PC-3 (cell line): ENCODE measurements around the gene NRAP. TPM values are rescaled to one million over a fixed set of nuclear protein-coding genes. Genes with fewer than 3 reads are reported as not detected.

Experiments used
- ATAC-seq: fragments of 200-7000 bp; cut with Tn5 transposase; 2 replicates; pipeline ENCODE4 v1.9.1; 2020; ENCODE audit warnings: mild to moderate bottlenecking, moderate library complexity
- BruUV-seq: library from RNA; stranded (reverse); fragments of 400-500 nt; replicated peaks from 2 replicates; lab custom pipeline; 2021; lab: Mats Ljungman, UMichigan
- CTCF ChIA-PET: fragments of 300-600 bp; sonication (Branson Sonifier 250); formaldehyde crosslinking; loops from one replicate; lab custom pipeline; 2022; ENCODE audit warnings: antibody characterized with exemption; lab: Charles Lee
- POLR2A ChIA-PET: fragments of 300-600 bp; sonication (Branson Sonifier 250); formaldehyde crosslinking; loops from one replicate; lab custom pipeline; 2022; ENCODE audit warnings: antibody characterized with exemption; ENCODE audit not compliant: unreplicated experiment; lab: Charles Lee
- DNase-seq: peaks from one replicate; pipeline ENCODE4 v3.0.0-alpha.2; 2015
- H2AFZ ChIP-seq: fragments of 300-600 bp; sonication (generic); 2 replicates; pipeline ENCODE4 v1.6.0; 2016; ENCODE audit warnings: antibody characterized with exemption, low read length
- H3F3A ChIP-seq: fragments of 300-600 bp; sonication (generic); one replicate; pipeline ENCODE4 v1.6.0; 2017; ENCODE audit warnings: antibody characterized with exemption, low read length, control low read depth, mild to moderate bottlenecking; ENCODE audit not compliant: unreplicated experiment
- H3K27ac ChIP-seq: fragments of 300-600 bp; sonication (generic); 2 replicates; pipeline ENCODE4 v1.5.1; 2016; ENCODE audit warnings: mild to moderate bottlenecking, low read length
- H3K27me3 ChIP-seq: fragments of 300-600 bp; sonication (generic); 2 replicates; pipeline ENCODE4 v1.6.1; 2016; ENCODE audit warnings: low read length, mixed read lengths
- H3K36me3 ChIP-seq: fragments of 300-600 bp; sonication (generic); 2 replicates; pipeline ENCODE4 v1.6.1; 2016; ENCODE audit warnings: low read depth, mixed run types, low read length, mixed read lengths
- H3K4me1 ChIP-seq: fragments of 300-600 bp; sonication (generic); 2 replicates; pipeline ENCODE4 v1.5.1; 2016; ENCODE audit warnings: low read length; ENCODE audit not compliant: insufficient read depth
- H3K4me2 ChIP-seq: fragments of 300-600 bp; sonication (generic); 2 replicates; pipeline ENCODE4 v1.6.0; 2016; ENCODE audit warnings: low read length
- H3K4me3 ChIP-seq: fragments of 300-600 bp; sonication (generic); 2 replicates; pipeline ENCODE4 v1.5.1; 2016; ENCODE audit warnings: mild to moderate bottlenecking, low read length, mixed read lengths
- H3K79me2 ChIP-seq: fragments of 300-600 bp; sonication (generic); 2 replicates; pipeline ENCODE4 v1.6.1; 2017; ENCODE audit warnings: low read length, mixed read lengths
- H3K9ac ChIP-seq: fragments of 300-600 bp; sonication (generic); 2 replicates; pipeline ENCODE4 v1.6.0; 2016; ENCODE audit warnings: mild to moderate bottlenecking, low read length
- H3K9me2 ChIP-seq: fragments of 300-600 bp; sonication (generic); replicated peaks from 2 replicates; pipeline ENCODE4 v1.6.1; 2016; ENCODE audit warnings: mixed run types, low read length, mixed read lengths
- H3K9me3 ChIP-seq: fragments of 300-600 bp; sonication (generic); 2 replicates; pipeline ENCODE4 v1.6.1; 2016; ENCODE audit warnings: low read length, mixed read lengths
- H4K20me1 ChIP-seq: fragments of 300-600 bp; sonication (generic); 2 replicates; pipeline ENCODE4 v1.6.1; 2016; ENCODE audit warnings: low read length, mixed read lengths
- EZH2 ChIP-seq: fragments of 300-600 bp; sonication (generic); IDR thresholded peaks from one replicate; pipeline ENCODE4 v1.6.1; 2017; ENCODE audit warnings: antibody characterized with exemption, mild to moderate bottlenecking, low read length; ENCODE audit not compliant: unreplicated experiment
- EZH2phosphoT487 ChIP-seq: fragments of 300-600 bp; sonication (generic); IDR thresholded peaks from 2 replicates; pipeline ENCODE4 v1.6.1; 2018; ENCODE audit warnings: mild to moderate bottlenecking, antibody characterized with exemption, low read length, borderline replicate concordance
- intact Hi-C: fragments of 100-400 bp; cut with micrococcal nuclease; formaldehyde crosslinking; loops from 2 replicates; pipeline ENCODE4 v1.9.0; 2023
- total RNA-seq: library from RNA; depleted of rRNA; stranded (reverse); fragments of >200 nt; gene quantifications from 2 replicates; pipeline ENCODE4 v1.2.3, GENCODE V29; 2014
- TF ChIP-seq, protein P1 (sequence below): fragments of 300-600 bp; sonication (generic); conservative IDR thresholded peaks from 2 replicates; pipeline ENCODE4 v1.5.1; 2017; ENCODE audit warnings: antibody characterized with exemption, low read depth, mild to moderate bottlenecking, low read length

NRAP gene
- total RNA-seq, 1 experiment from 2014 or later, result not detected

DNA sequence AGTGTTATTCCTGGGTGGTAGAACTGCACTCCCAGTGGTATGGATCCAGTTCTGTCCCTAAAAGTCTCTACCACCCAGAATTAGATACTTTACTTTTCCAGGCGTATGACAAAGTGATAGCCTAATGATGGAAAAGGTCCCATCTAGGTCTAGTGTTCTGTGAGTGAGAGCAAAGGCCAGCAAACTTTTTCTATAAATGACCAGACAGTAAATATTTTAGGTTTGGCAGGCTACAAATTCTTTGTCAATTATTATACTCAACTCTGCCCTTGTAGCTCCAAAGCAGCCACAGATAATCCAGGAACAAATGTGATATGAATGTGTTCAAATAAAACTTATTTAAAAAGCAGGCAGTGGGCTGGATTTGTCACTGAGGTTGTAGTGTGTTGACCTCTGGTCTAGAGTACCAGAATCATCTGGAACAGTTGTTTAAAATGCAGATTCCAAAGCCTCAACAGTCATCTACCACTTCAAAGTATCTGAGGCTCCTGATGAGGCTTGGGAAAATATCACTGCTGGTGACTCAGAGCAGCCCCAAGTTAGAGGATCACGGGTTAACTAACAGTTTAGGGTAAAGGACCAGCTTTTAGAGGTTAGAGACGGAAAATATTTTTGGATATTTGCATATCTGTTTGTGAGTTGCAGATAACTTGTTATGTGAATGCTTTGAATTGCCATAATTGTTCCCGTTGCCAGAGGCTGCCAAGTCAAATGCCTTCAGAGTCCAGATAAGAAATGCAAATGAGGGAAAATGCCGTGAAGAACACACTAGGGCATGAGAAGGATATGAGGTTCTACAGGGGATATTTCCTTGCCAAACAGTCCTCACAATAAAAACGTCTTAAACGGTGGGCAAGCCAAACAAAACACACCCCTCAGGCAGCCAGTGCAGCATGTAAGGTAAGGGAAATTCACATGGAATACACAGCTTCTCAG is 19.4 kb downstream of the NRAP start:
- peaks cover 9% of the 10 kb centered on the region for H3K4me1 ChIP-seq
- H3K4me3 ChIP-seq, result no peak overlapping the region
- BruUV-seq, result no TSS peak
- H3K9me2 ChIP-seq, result no peaks in the 10 kb centered on the region
- no peaks in the 10 kb centered on the region for H3K36me3 ChIP-seq
- intact Hi-C loops, result no loop called here
- no peaks in the 10 kb centered on the region for H3K79me2 ChIP-seq
- H3K4me2 ChIP-seq, result no peak overlapping the region
- H3K9me3 ChIP-seq, result no peaks in the 10 kb centered on the region
- no peak overlapping the region for H3K9ac ChIP-seq
- H3K27ac ChIP-seq, result no peak overlapping the region
- peaks cover 26% of the 10 kb centered on the region for H3K27me3 ChIP-seq
- H3F3A ChIP-seq, result no peaks in the 10 kb centered on the region
- H4K20me1 ChIP-seq, result no peaks in the 10 kb centered on the region
- TF ChIP-seq, protein P1, sequence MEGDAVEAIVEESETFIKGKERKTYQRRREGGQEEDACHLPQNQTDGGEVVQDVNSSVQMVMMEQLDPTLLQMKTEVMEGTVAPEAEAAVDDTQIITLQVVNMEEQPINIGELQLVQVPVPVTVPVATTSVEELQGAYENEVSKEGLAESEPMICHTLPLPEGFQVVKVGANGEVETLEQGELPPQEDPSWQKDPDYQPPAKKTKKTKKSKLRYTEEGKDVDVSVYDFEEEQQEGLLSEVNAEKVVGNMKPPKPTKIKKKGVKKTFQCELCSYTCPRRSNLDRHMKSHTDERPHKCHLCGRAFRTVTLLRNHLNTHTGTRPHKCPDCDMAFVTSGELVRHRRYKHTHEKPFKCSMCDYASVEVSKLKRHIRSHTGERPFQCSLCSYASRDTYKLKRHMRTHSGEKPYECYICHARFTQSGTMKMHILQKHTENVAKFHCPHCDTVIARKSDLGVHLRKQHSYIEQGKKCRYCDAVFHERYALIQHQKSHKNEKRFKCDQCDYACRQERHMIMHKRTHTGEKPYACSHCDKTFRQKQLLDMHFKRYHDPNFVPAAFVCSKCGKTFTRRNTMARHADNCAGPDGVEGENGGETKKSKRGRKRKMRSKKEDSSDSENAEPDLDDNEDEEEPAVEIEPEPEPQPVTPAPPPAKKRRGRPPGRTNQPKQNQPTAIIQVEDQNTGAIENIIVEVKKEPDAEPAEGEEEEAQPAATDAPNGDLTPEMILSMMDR, result no peak
- TF ChIP-seq EZH2phosphoT487, result no peak
- TF ChIP-seq EZH2, result no peak
- ChIA-PET POLR2A (no interaction called here), CTCF (no interaction called here)
- H2AFZ ChIP-seq, result no peak overlapping the region
- DNase-seq (no peak), ATAC-seq (no peak)

DNA sequence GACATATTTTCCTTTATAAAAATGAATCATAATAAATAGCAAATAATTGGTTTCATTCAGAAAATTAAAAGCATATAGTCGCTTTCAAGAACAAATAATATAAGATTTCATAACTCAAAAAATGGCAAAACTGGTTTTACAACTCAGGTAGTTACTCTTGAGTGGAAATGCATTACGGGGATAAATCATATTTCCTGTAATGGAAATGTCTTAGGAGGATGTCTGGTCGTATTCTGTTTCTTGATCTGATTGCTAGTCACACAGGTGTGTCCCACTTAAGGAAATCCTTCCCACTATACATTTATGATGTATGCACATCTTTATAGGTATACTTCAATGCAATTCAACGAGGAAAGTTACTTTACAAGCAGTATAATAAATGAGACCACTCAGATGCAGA is 20.7 kb downstream of the NRAP start:
- Histone ChIP-seq H3K27me3 (peaks cover 39% of the 10 kb centered on the region), H2AFZ (no peak overlapping the region), H4K20me1 (no peaks in the 10 kb centered on the region), H3K9me2 (no peaks in the 10 kb centered on the region), H3K4me2 (no peak overlapping the region), H3K4me3 (no peak overlapping the region), H3F3A (no peaks in the 10 kb centered on the region), H3K9ac (no peak overlapping the region), H3K36me3 (no peaks in the 10 kb centered on the region), H3K4me1 (peaks cover 9% of the 10 kb centered on the region), H3K79me2 (no peaks in the 10 kb centered on the region), H3K27ac (no peak overlapping the region), H3K9me3 (no peaks in the 10 kb centered on the region)
- ATAC-seq, result no peak
- TF ChIP-seq EZH2phosphoT487 (no peak), EZH2 (no peak)
- TF ChIP-seq, protein P1, result no peak
- ChIA-PET CTCF (no interaction called here), POLR2A (no interaction called here)
- BruUV-seq, result no TSS peak
- peak; percentile 62 for DNase-seq
- intact Hi-C loops, result no loop called here

DNA sequence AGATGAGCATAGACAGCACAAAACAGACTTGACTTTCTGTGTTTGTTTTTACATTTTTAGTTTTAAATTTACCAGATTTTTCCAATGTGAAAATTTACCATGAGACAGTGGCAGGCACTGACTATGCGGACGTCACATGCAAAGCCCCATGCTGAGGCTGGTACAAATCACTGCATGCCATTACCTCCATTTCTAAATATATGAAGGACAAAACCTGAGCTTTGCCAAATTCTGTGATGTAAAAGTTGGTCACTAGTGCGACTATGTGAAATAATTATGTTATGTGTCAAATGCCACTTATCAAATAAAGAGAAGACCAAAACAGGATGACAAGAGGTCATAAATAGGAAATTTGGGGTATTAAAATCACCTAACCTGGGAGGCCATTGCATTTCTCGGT is 22.1 kb downstream of the NRAP start:
- ATAC-seq (no peak), DNase-seq (no peak)
- ChIA-PET POLR2A (no interaction called here), CTCF (no interaction called here)
- Histone ChIP-seq H3F3A (no peaks in the 10 kb centered on the region), H3K4me3 (no peak overlapping the region), H4K20me1 (no peaks in the 10 kb centered on the region), H2AFZ (no peak overlapping the region), H3K27me3 (peaks cover 39% of the 10 kb centered on the region), H3K9ac (no peak overlapping the region), H3K4me2 (no peak overlapping the region), H3K79me2 (no peaks in the 10 kb centered on the region), H3K9me3 (no peaks in the 10 kb centered on the region), H3K27ac (no peak overlapping the region), H3K4me1 (peaks cover 9% of the 10 kb centered on the region), H3K36me3 (no peaks in the 10 kb centered on the region), H3K9me2 (no peaks in the 10 kb centered on the region)
- BruUV-seq, result no TSS peak
- TF ChIP-seq EZH2phosphoT487 (no peak), EZH2 (no peak)
- TF ChIP-seq, protein P1, result no peak
- intact Hi-C loops, result no loop called here
